ENCODE data around the gene PSMC4. TPM values are rescaled to one million over a fixed set of nuclear protein-coding genes. Genes with fewer than 3 reads are reported as not detected.

The PSMC4 gene
- total RNA-seq (2022; extraction: Qiagen RNA extraction) = 257 to 292 TPM (median 275 TPM) in 5 replicates

GRCh38 chr19:39970675-39971379 is at the start of gene PSMC4:
TSS of gene PSMC4 (plus strand) at chr19:39971165. CDS start at chr19:39971203, 38 bp downstream.

GRCh38 chr19:39934584-39935363 is 36.2 kb upstream of the PSMC4 start, which contains the start of gene FCGBP:
TSS of gene FCGBP (minus strand) at chr19:39934634.

DNA sequence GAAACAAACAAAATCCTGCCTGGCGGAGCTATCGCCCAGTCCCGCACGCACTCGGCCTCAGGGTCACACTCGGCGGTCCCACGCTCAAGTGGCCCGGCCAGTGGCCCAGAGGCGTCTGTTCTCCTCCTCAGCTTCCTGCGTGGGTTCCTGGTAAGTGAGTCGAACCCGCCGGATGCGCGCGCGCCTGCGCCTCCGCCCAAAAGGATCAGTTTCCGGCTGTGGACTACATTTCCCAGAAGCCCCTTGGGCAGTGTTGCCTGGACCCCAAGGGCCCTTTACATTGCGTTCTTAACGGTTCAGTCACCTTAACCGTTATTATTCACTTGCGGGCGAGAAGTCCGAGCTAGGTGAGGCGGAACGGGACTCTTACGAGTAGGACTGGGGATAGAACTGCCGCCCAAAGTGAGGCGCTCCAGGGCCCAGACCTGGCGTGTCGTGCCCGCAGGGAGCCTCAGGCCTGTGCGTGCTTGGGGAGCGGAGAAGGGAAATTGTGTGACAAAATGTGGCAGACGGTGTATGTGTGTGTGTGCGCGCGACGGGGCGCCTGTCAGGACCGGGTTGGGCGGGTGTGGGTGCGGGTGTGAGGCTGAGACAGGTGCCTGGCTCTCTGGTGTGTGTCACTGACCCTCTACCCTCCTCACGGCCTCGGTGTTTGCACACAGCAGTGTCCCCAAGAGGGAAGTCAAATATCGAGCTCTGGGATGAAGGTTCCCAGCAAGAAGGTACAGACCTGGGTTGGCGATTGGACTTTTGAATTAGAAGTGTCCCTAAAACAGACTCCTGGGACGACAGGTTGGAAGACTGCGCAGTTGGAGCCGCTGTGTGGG is 26.1 kb downstream of the PSMC4 start, which contains the start of gene ZNF546:
Gene ZNF546 (plus strand): TSS at position 250 of the 827 bp plus-strand sequence. CDS start 1,267 bp downstream, outside the sequence.

Other genes starting within 250 kb of the PSMC4 start
- 0.18 TPM in 1 of 5 replicates, not detected in the others for gene CLC, start 233.1 kb upstream of the PSMC4 start, total RNA-seq (2022; extraction: Qiagen RNA extraction)
- gene LEUTX, start 192.3 kb upstream of the PSMC4 start, total RNA-seq (2022; extraction: Qiagen RNA extraction) = not detected in 5 replicates
- gene DYRK1B, start 137.0 kb upstream of the PSMC4 start, total RNA-seq (2022; extraction: Qiagen RNA extraction) = 18.2 to 22.5 TPM (median 20.4 TPM) in 5 replicates
- gene FBL, start 124.8 kb upstream of the PSMC4 start, total RNA-seq (2022; extraction: Qiagen RNA extraction) = 583 to 713 TPM (median 684 TPM) in 5 replicates
- gene FCGBP, start 36.5 kb upstream of the PSMC4 start, total RNA-seq (2022; extraction: Qiagen RNA extraction) = 0.63 to 0.97 TPM (median 0.70 TPM) in 5 replicates
- gene ZNF546, start 25.9 kb downstream of the PSMC4 start, total RNA-seq (2022; extraction: Qiagen RNA extraction) = 1.3 to 2.7 TPM (median 2.2 TPM) in 5 replicates
- 5.4 to 6.8 TPM (median 6.4 TPM) in 5 replicates for gene ZNF780B, start 85.1 kb downstream of the PSMC4 start, total RNA-seq (2022; extraction: Qiagen RNA extraction)
- 25.9 to 29.1 TPM (median 27.7 TPM) in 5 replicates for gene ZNF780A, start 119.8 kb downstream of the PSMC4 start, total RNA-seq (2022; extraction: Qiagen RNA extraction)
- gene MAP3K10, start 220.3 kb downstream of the PSMC4 start, total RNA-seq (2022; extraction: Qiagen RNA extraction) = 14.0 to 16.4 TPM (median 14.8 TPM) in 5 replicates
- gene TTC9B, start 247.2 kb downstream of the PSMC4 start, total RNA-seq (2022; extraction: Qiagen RNA extraction) = 0.16 to 0.79 TPM (median 0.45 TPM) in 5 replicates